ENCODE results near the gene ZCCHC3. TPM values are rescaled to one million over a fixed set of nuclear protein-coding genes. Genes with fewer than 3 reads are reported as not detected.

ZCCHC3 gene
- total and polyA plus RNA-seq, 4 donors: 2.4 to 22.1 (median 5.6) TPM

DNA sequence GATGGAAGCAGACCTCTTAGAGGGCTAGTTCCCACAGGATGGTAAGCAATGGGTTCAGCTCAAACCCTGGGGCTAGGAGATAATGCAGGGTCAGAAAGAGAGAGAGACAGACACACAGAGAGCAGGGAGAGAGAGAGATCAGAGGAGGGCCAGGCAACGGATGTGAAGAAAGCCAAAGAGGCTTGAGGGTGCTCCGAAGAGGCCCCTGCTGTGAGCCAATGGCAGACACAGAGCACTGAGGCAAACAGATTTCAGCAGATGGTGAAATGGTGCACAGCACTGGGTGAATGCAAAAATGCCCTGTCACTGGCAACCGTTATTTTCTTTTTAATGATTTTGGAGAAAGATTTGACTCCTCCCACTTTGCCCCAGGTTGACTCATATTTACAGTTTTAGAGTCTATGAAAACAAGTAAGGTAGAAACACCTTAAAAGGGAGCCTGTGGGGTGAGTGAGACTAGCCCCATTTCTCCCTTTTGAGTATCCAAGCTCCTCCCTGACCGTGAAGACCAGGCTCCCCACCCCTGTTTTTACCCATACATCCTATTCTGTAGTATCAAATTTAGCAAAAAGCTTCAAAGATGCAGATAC lies 39.0 kb upstream of the ZCCHC3 start:
- H3K9me3 ChIP-seq (ENCODE audit: control insufficient read depth in 4 of 4, low read length in 3 of 4): no peaks in the 10 kb centered on the region
- no peaks in the 10 kb centered on the region for H3K27me3 ChIP-seq (ENCODE audit: control insufficient read depth in 4 of 4, insufficient read depth in 4 of 4, low read length in 3 of 4)
- H3K36me3 ChIP-seq (ENCODE audit: control insufficient read depth in 4 of 4, insufficient read depth in 3 of 4, low read depth in 1 of 4, low read length in 3 of 4): no peaks in the 10 kb centered on the region
- TF ChIP-seq EGR1 (IDR thresholded peaks at IDR 0.05; ENCODE audit: low read depth in 2 of 2): no peak
- TF ChIP-seq, protein P1, sequence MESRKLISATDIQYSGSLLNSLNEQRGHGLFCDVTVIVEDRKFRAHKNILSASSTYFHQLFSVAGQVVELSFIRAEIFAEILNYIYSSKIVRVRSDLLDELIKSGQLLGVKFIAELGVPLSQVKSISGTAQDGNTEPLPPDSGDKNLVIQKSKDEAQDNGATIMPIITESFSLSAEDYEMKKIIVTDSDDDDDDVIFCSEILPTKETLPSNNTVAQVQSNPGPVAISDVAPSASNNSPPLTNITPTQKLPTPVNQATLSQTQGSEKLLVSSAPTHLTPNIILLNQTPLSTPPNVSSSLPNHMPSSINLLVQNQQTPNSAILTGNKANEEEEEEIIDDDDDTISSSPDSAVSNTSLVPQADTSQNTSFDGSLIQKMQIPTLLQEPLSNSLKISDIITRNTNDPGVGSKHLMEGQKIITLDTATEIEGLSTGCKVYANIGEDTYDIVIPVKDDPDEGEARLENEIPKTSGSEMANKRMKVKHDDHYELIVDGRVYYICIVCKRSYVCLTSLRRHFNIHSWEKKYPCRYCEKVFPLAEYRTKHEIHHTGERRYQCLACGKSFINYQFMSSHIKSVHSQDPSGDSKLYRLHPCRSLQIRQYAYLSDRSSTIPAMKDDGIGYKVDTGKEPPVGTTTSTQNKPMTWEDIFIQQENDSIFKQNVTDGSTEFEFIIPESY (IDR thresholded peaks at IDR 0.05): no peak
- no peak for TF ChIP-seq JUND (IDR thresholded peaks at IDR 0.05)
- TF ChIP-seq, protein P2, sequence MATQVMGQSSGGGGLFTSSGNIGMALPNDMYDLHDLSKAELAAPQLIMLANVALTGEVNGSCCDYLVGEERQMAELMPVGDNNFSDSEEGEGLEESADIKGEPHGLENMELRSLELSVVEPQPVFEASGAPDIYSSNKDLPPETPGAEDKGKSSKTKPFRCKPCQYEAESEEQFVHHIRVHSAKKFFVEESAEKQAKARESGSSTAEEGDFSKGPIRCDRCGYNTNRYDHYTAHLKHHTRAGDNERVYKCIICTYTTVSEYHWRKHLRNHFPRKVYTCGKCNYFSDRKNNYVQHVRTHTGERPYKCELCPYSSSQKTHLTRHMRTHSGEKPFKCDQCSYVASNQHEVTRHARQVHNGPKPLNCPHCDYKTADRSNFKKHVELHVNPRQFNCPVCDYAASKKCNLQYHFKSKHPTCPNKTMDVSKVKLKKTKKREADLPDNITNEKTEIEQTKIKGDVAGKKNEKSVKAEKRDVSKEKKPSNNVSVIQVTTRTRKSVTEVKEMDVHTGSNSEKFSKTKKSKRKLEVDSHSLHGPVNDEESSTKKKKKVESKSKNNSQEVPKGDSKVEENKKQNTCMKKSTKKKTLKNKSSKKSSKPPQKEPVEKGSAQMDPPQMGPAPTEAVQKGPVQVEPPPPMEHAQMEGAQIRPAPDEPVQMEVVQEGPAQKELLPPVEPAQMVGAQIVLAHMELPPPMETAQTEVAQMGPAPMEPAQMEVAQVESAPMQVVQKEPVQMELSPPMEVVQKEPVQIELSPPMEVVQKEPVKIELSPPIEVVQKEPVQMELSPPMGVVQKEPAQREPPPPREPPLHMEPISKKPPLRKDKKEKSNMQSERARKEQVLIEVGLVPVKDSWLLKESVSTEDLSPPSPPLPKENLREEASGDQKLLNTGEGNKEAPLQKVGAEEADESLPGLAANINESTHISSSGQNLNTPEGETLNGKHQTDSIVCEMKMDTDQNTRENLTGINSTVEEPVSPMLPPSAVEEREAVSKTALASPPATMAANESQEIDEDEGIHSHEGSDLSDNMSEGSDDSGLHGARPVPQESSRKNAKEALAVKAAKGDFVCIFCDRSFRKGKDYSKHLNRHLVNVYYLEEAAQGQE (IDR thresholded peaks at IDR 0.05): no peak
- no peak for TF ChIP-seq RXRA (IDR thresholded peaks at IDR 0.05)
- TF ChIP-seq, protein P3, sequence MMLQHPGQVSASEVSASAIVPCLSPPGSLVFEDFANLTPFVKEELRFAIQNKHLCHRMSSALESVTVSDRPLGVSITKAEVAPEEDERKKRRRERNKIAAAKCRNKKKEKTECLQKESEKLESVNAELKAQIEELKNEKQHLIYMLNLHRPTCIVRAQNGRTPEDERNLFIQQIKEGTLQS (IDR thresholded peaks at IDR 0.05): no peak
- H3K27ac ChIP-seq (ENCODE audit: low read depth in 1 of 2, low read length in 2 of 2): no peak overlapping the region
- H3K9ac ChIP-seq (ENCODE audit: low read depth in 1 of 2, low read length in 2 of 2): no peak overlapping the region
- 62% methylated on average over 4 of the region's 4 CpGs for WGBS
- peaks cover 2 to 20% (median 11%) of the 10 kb centered on the region in 4 donors for H3K4me1 ChIP-seq (ENCODE audit: control insufficient read depth in 4 of 4, insufficient read depth in 4 of 4, low read length in 3 of 4)
- no peak for DNase-seq (ENCODE audit: low spot score)
- H3K4me3 ChIP-seq (ENCODE audit: low read depth in 1 of 3, low read length in 3 of 3): no peak overlapping the region

DNA sequence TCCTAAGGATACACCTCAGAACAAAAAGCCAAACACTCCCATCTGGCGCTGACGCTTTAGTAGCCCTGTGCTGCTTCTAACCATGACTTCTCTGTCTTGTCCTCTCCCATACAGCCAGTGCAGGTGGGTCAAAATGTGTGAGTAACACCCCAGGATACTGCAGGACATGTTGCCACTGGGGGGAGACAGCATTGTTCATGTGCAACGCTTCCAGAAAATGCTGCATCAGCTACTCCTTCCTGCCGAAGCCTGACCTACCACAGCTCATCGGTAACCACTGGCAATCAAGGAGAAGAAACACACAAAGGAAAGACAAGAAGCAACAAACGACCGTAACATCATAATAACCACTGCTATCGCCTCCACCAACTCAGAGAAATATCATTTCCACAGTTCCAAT lies 38.4 kb upstream of the ZCCHC3 start:
- no peak for DNase-seq (ENCODE audit: low spot score)
- 78% methylated on average over 8 of the region's 8 CpGs for WGBS

DNA sequence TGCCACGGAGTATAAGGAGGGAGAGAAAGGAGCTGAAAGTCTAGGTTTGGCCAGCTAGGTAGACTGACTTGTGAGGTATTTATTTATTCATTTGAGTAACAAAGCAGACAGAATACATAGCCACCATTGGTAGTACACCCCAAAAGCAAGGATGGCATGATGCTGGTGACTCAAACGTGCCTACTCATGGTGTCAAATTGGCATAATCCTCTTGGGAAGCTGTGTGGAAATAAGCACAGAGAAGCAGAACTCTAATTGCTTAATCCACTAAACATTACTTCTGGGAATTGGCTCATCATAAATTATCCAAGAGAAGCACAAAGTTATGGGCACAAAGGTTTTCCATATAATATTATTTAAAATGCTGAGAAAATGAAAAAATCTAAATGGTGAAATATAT lies 37.4 kb upstream of the ZCCHC3 start:
- peaks cover 2 to 20% (median 11%) of the 10 kb centered on the region in 4 donors for H3K4me1 ChIP-seq (ENCODE audit: control insufficient read depth in 4 of 4, insufficient read depth in 4 of 4, low read length in 3 of 4)
- no peak overlapping the region for H3K9ac ChIP-seq (ENCODE audit: low read depth in 1 of 2, low read length in 2 of 2)
- 82% methylated on average over 2 of the region's 2 CpGs for WGBS
- H3K36me3 ChIP-seq (ENCODE audit: control insufficient read depth in 4 of 4, insufficient read depth in 3 of 4, low read depth in 1 of 4, low read length in 3 of 4): no peaks in the 10 kb centered on the region
- no peaks in the 10 kb centered on the region for H3K27me3 ChIP-seq (ENCODE audit: control insufficient read depth in 4 of 4, insufficient read depth in 4 of 4, low read length in 3 of 4)
- H3K4me3 ChIP-seq (ENCODE audit: low read depth in 1 of 3, low read length in 3 of 3): no peak overlapping the region
- DNase-seq (ENCODE audit: low spot score): no peak
- H3K9me3 ChIP-seq (ENCODE audit: control insufficient read depth in 4 of 4, low read length in 3 of 4): no peaks in the 10 kb centered on the region
- no peak overlapping the region for H3K27ac ChIP-seq (ENCODE audit: low read depth in 1 of 2, low read length in 2 of 2)
- TF ChIP-seq, protein P4, sequence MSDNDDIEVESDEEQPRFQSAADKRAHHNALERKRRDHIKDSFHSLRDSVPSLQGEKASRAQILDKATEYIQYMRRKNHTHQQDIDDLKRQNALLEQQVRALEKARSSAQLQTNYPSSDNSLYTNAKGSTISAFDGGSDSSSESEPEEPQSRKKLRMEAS (IDR thresholded peaks at IDR 0.05): no peak
- TF ChIP-seq TAF1 (conservative IDR thresholded peaks at IDR 0.05) (no peak), NR2F2 (IDR thresholded peaks at IDR 0.05) (no peak), FOXA1 (IDR thresholded peaks at IDR 0.05) (no peak), EGR1 (IDR thresholded peaks at IDR 0.05; ENCODE audit: low read depth in 2 of 2) (no peak), RXRA (IDR thresholded peaks at IDR 0.05) (no peak)
- TF ChIP-seq, protein P3 (IDR thresholded peaks at IDR 0.05): no peak
- TF ChIP-seq, protein P2 (IDR thresholded peaks at IDR 0.05): no peak
- TF ChIP-seq, protein P5, sequence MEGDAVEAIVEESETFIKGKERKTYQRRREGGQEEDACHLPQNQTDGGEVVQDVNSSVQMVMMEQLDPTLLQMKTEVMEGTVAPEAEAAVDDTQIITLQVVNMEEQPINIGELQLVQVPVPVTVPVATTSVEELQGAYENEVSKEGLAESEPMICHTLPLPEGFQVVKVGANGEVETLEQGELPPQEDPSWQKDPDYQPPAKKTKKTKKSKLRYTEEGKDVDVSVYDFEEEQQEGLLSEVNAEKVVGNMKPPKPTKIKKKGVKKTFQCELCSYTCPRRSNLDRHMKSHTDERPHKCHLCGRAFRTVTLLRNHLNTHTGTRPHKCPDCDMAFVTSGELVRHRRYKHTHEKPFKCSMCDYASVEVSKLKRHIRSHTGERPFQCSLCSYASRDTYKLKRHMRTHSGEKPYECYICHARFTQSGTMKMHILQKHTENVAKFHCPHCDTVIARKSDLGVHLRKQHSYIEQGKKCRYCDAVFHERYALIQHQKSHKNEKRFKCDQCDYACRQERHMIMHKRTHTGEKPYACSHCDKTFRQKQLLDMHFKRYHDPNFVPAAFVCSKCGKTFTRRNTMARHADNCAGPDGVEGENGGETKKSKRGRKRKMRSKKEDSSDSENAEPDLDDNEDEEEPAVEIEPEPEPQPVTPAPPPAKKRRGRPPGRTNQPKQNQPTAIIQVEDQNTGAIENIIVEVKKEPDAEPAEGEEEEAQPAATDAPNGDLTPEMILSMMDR (IDR thresholded peaks at IDR 0.05; ENCODE audit: low read depth, low read length, missing input control): no peak

More for the DNA sequence above, 38.4 kb upstream of the ZCCHC3 start:
- H3K36me3 ChIP-seq (ENCODE audit: control insufficient read depth in 4 of 4, insufficient read depth in 3 of 4, low read depth in 1 of 4, low read length in 3 of 4): no peaks in the 10 kb centered on the region
- H3K27ac ChIP-seq (ENCODE audit: low read depth in 1 of 2, low read length in 2 of 2): no peak overlapping the region
- no peak overlapping the region for H3K4me3 ChIP-seq (ENCODE audit: low read depth in 1 of 3, low read length in 3 of 3)
- H3K9ac ChIP-seq (ENCODE audit: low read depth in 1 of 2, low read length in 2 of 2): no peak overlapping the region
- no peaks in the 10 kb centered on the region for H3K27me3 ChIP-seq (ENCODE audit: control insufficient read depth in 4 of 4, insufficient read depth in 4 of 4, low read length in 3 of 4)
- TF ChIP-seq HNF4A (conservative IDR thresholded peaks at IDR 0.05) (no peak), RAD21 (IDR thresholded peaks at IDR 0.05) (peak; percentile 17 to 27)
- no peaks in the 10 kb centered on the region for H3K9me3 ChIP-seq (ENCODE audit: control insufficient read depth in 4 of 4, low read length in 3 of 4)
- peaks cover 2 to 20% (median 11%) of the 10 kb centered on the region in 4 donors for H3K4me1 ChIP-seq (ENCODE audit: control insufficient read depth in 4 of 4, insufficient read depth in 4 of 4, low read length in 3 of 4)

Measured in liver (tissue), 9 donors.